Measurements from ENCODE around the gene PKNOX1. TPM values are rescaled to one million over a fixed set of nuclear protein-coding genes. Genes with fewer than 3 reads are reported as not detected.

The PKNOX1 gene
- 9.1 and 12.6 TPM in 2 replicates for total RNA-seq

GRCh38 chr21:42973991-42974831 is at the start of gene PKNOX1:
TSS of gene PKNOX1 (plus strand) at chr21:42974562. CDS start at chr21:43004382, 29,820 bp downstream.

GRCh38 chr21:42925114-42925926 is 49.0 kb upstream of the PKNOX1 start, which contains the start of gene ERVH48-1:
TSS of gene ERVH48-1 (minus strand) at chr21:42925630. CDS start at chr21:42919006, 6,624 bp downstream.

GRCh38 chr21:43075170-43076022 is 101.0 kb downstream of the PKNOX1 start, which contains the start of gene CBS:
TSS of gene CBS (minus strand) at chr21:43075835. CDS start at chr21:43072193, 3,642 bp downstream.

Other genes starting within 250 kb of the PKNOX1 start
- 7.1 and 10.7 TPM in 2 replicates for gene WDR4, start 95.0 kb upstream of the PKNOX1 start, total RNA-seq
- gene NDUFV3, start 81.3 kb upstream of the PKNOX1 start, total RNA-seq: 43.2 and 46.5 TPM in 2 replicates
- not detected in 2 replicates for gene ERVH48-1, start 48.9 kb upstream of the PKNOX1 start, total RNA-seq
- 22.9 and 39.4 TPM in 2 replicates for gene CBS, start 101.3 kb downstream of the PKNOX1 start, total RNA-seq
- gene U2AF1, start 133.0 kb downstream of the PKNOX1 start, total RNA-seq: 13.2 and 16.5 TPM in 2 replicates
- gene CRYAA, start 194.4 kb downstream of the PKNOX1 start, total RNA-seq: not detected in 2 replicates